OCI-M2 (cell line): Measurements from ENCODE around the gene PHF5A.
A peak's percentile ranks its signal among the peaks of the same experiment; 100 is the strongest.

ENCODE experiments used
- DNase-seq: peaks from one replicate; lab custom pipeline; 2025; ENCODE audit not compliant: unreplicated experiment; lab: John Stamatoyannopoulos, UW

Gene PHF5A, protein sequence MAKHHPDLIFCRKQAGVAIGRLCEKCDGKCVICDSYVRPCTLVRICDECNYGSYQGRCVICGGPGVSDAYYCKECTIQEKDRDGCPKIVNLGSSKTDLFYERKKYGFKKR

GRCh38 chr22:41468381-41469217, at the start of gene PHF5A, which contains the start of gene ACO2:
TSS of gene PHF5A (minus strand) at chr22:41468692. CDS start at chr22:41468653, 39 bp downstream.
TSS of gene ACO2 (plus strand) at chr22:41469117. CDS start at chr22:41469147, 30 bp downstream.
- peak; percentile 86 for DNase-seq

GRCh38 chr22:41518048-41518347, 49.5 kb upstream of the PHF5A start:
- no peak for DNase-seq

DNA sequence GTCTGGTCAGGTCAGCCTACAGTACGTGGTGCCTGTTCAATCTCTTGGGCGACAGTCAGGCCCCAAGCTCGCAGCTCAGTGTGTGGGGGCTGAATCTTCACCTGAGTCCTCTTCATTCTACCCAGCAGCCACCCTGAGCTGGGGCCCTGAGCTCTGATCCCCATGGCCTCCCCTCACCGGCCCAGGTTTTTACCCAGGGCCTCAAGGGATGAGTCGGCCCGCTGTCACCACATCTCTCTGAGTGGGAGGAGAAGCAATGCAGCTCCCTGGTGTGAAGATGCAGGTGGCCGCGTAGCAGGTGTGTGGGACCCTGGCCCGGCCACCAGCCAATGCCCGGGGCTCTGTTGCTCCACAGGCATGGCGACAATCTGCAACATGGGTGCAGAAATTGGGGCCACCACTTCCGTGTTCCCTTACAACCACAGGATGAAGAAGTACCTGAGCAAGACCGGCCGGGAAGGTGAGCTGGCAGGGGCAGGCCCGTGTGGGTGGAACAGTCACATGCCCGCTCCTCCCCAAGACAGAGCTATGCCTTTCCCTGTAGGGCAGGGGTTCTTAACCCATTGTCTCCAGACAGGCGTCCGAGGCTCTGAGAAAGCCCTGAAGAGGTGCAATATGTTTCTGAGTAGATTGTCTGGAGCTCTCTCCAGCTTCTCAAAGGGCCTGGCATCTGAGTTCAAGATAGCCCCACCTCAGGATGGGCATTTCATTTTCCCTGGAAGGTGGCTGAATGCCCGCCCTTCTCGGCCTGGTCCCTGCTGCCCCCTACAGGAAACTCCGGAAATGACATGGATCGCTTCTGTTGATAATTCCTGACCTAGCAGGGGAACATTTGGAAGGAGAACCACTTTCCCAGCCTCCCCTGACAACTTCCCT, 48.9 kb upstream of the PHF5A start:
- no peak for DNase-seq

DNA sequence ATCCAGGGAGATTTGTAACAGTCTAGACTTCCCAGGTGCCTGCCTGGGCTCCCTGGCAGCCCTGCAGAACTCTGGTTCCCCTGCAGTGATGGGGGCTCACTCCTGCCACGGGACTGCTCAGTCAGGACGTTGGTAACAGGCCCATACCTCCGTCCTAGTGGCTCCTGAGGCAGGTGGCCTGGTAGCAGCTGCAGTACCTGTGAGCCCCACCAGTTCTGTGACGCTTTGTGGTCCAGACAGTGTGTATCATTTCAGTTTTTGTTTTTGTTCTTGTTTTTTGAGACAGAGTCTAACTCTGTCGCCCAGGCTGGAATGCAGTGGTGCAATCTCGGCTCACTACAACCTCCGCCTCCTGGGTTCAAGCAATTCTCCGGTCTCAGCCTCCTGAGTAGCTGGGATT, 48.0 kb upstream of the PHF5A start:
- no peak for DNase-seq

GRCh38 chr22:41513391-41513790, 44.9 kb upstream of the PHF5A start:
- DNase-seq = no peak

DNA sequence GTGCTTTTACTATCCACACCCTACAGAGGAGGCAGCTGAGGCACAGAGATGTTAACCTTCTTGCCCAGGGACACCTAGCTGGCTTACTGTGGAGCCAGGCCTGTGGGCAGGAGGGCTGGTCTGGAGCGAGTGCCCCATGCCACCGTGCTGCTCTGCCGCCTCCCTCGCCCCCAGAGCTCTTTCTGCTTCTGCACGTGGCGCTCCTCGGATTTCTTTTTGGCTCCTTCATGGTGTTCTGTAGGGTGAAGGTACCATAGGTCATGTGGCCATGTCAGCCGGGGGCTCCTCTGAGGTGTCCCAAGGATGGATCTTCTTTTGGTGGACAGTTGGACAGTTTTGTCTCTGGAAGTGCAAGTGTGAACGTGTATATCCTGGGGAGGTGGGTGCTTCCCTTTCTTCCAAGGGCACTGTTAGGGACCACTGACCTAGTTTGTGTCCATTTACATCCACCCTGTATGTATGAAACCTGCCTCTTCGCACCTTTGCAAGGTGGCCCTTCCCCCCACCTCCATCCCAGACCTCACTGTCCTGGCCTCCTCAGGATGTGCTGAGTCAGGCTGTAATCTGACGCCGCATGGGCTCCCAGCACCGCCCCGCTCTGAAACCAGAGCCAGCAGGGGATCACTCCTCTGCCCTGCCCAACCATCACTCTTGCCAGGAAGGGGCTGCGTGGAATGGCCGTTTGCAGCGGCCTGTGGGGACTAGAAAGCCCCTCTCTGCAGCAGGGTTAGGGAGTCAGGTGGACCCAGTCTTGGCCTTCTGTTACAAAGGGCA, 44.1 kb upstream of the PHF5A start:
- DNase-seq = no peak

DNA sequence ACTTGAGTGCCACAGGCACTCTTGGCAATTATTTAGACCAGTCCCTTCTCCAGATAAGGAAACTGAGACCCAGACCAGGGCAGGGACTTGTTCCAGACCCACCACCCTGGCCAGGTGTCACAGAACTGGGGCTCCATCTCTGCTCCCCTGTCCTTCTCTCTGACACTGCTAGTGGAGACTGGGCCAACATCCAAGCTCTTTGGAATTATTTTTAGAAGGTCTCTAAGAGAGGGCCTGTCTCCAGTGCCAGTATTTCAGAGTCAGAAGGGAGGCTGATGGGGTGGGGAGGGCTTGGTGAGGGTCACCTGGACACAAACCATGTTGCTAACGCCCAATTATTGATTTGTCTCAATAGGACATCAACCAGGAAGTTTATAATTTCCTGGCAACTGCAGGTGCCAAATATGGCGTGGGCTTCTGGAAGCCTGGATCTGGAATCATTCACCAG, 43.1 kb upstream of the PHF5A start:
- DNase-seq = no peak

- no peak for DNase-seq
These were observed 40.3 kb upstream of the PHF5A start for GRCh38 chr22:41508770-41509170.

GRCh38 chr22:41507330-41508063, 39.0 kb upstream of the PHF5A start:
- no peak for DNase-seq

GRCh38 chr22:41505511-41506220, 37.2 kb upstream of the PHF5A start:
- peak; percentile 23 for DNase-seq

DNA sequence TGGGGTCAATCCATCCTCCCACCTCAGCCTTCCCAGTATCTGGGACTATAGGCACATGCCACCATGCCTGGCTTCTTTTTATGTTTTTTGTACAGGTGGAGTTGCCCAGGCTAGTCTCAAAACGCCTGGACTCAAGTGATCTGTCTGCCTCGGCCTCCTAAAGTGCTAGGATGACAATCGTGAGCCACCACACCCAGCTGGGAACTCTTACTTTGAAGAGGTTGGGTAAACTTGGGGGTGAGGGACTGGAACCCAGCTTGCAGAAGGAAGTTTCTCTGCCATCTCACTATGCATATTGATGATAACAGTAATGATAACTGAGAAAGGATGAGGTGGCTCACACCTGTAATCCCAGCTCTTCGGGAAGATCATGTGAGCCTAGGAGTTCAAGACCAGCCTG, 36.3 kb upstream of the PHF5A start:
- no peak for DNase-seq

DNA sequence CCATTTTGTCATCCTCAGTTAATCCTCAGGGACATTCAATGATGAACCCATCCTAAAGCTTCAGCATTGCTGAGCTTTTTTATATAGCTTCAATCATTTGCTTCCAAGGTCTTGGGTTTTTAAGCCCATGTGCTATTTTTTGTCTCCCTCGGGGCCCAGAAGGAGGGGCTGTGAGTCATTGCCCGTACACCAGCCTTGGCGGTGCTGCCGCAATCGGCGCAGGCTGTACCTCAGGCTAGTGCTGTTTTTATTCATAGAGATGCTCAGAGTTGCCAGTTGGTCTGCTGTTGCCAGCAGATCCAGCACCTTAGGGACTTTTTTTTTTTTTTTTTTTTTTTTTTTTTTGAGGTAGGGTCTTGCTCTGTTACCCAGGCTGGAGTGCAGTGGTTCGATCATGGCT, 35.9 kb upstream of the PHF5A start:
- DNase-seq = no peak

DNA sequence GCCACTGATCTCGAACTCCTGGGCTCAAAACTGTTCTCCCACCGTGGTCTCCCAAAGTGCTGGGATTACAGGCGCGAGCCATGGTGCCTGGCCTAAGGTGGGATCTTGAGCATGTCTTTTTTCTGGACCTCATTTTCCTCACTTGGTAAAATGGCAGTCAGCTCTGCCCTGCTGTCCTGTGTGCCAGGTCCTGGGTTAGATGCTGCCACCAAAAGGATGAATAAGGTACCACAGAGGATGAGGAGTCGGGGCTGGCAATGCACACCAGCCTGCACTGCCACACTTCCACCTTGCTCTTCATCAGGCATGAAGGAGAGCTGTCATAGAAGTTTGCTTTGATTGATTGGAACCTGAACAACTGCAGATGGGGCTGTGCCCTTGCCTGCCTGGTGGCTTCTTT, 32.7 kb upstream of the PHF5A start:
- no peak for DNase-seq

- DNase-seq = no peak
These were observed 31.8 kb upstream of the PHF5A start for GRCh38 chr22:41500303-41500702.

- DNase-seq = no peak
These were observed 31.3 kb upstream of the PHF5A start for GRCh38 chr22:41499624-41500280.

DNA sequence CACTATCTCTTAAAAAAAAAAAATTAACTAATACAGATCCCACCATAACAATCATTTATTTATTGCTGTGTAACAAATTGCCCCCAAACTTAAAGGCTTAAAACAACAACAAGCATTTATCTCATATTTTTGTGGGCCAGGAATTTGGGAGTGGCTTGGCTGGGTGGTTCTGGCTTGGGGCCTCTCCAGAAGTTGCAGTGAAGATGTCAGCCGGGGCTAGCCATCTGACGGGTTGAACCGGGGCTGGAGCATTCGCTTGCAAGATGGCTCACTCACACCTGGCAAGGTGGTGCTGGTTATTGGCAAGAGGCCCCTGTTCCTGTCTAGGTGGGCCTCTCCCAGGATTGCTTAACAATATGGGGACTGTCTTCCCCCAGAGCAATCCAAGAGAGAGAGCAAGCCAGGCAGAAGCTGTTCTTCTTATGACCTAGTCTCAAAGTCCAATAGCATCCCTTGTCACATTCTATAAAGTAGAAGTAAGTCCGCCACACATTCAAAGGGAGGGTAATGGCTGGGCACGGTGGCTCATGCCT, 29.9 kb upstream of the PHF5A start:
- no peak for DNase-seq

DNA sequence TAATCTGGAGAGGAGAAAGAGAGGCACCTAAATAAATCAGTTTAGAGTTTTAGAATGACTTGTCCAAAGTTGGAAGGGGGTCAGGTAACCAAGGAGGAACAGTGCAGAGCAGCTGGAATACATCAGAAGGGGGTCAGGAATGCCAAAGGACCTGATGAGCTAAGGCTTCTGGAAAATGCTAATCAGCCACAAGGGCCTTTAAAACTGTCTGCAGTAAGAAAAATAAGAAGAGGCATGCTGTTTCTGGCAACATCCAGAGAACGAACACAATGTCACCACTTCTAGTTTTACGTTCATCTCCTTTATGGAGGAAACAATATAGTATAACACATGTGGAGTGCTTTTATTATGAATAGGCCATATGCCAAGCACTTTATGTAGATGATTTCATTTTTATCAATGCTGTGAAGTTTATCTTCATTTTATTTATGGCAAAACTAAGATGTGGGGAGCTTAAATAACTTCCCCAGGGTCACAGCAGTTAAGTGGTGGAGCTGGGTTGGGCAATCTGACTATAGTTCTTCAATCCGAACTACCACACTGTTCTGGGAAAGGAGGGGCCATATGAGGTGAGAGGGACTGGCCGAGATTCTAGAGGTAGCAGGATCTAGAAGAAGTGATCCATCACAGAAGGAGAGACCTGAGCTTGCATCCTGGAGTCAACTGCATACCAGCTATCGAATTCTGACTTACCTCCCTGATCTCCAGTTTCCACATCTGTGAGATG, 23.0 kb upstream of the PHF5A start:
- no peak for DNase-seq
